ENCODE data around the gene FAM229B.
"Not testable (repeated sequence)": the region's sequence is repeated elsewhere in the genome, so short reads cannot be mapped to it uniquely, and the experiment has no call there.

FAM229B gene

GRCh38 chr6:112044196-112044595 is 43.2 kb upstream of the FAM229B start:
- Histone ChIP-seq H3K4me2 (no peak overlapping the region), H3K4me1 (ENCODE audit: low read depth, poor library complexity, severe bottlenecking) (peaks cover 4% of the 10 kb centered on the region), H3K79me2 (ENCODE audit: insufficient read depth, low read depth) (no peaks in the 10 kb centered on the region), H3K27ac (no peak overlapping the region), H3K27me3 (ENCODE audit: insufficient read depth, low read depth) (no peaks in the 10 kb centered on the region), H3K36me3 (ENCODE audit: insufficient read depth) (no peaks in the 10 kb centered on the region), H3K4me3 (IDR thresholded peaks at IDR 0.05; ENCODE audit: insufficient read depth, low read depth, low read length) (no peak overlapping the region), H4K20me1 (ENCODE audit: insufficient read depth) (no peaks in the 10 kb centered on the region), H2AFZ (ENCODE audit: low read depth) (no peak overlapping the region), H3K9ac (no peak overlapping the region)
- no peak for TF ChIP-seq CTCF (conservative IDR thresholded peaks at IDR 0.05; ENCODE audit: low read depth, low read length)

GRCh38 chr6:112044856-112045255 is 42.5 kb upstream of the FAM229B start:
- Histone ChIP-seq H3K4me3 (IDR thresholded peaks at IDR 0.05; ENCODE audit: insufficient read depth, low read depth, low read length) (no peak overlapping the region), H2AFZ (ENCODE audit: low read depth) (no peak overlapping the region), H3K36me3 (ENCODE audit: insufficient read depth) (no peaks in the 10 kb centered on the region), H3K9ac (no peak overlapping the region), H3K4me1 (ENCODE audit: low read depth, poor library complexity, severe bottlenecking) (peaks cover 4% of the 10 kb centered on the region), H3K79me2 (ENCODE audit: insufficient read depth, low read depth) (no peaks in the 10 kb centered on the region), H3K27me3 (ENCODE audit: insufficient read depth, low read depth) (no peaks in the 10 kb centered on the region), H3K27ac (no peak overlapping the region), H4K20me1 (ENCODE audit: insufficient read depth) (no peaks in the 10 kb centered on the region), H3K4me2 (no peak overlapping the region)
- TF ChIP-seq CTCF (conservative IDR thresholded peaks at IDR 0.05; ENCODE audit: low read depth, low read length): no peak

DNA sequence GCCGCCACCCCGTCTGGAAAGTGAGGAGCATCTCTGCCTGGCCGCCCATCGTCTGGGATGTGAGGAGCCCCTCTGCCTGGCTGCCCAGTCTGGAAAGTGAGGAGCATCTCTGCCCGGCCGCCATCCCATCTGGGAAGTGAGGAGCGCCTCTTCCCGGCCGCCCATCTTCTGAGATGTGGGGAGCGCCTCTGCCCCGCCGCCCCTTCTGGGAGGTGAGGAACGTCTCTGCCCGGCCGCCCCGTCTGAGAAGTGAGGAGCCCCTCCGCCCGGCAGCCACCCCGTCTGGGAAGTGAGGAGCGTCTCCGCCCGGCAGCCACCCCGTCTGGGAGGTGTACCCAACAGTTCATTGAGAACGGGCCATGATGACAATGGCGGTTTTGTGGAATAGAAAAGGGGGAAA is 39.9 kb upstream of the FAM229B start:
- not testable (repeated sequence) for H4K20me1 ChIP-seq (ENCODE audit: insufficient read depth); H3K4me1 ChIP-seq (ENCODE audit: low read depth, poor library complexity, severe bottlenecking); H3K9ac ChIP-seq; H3K4me3 ChIP-seq (IDR thresholded peaks at IDR 0.05; ENCODE audit: insufficient read depth, low read depth, low read length); H3K27ac ChIP-seq; H3K4me2 ChIP-seq; H3K36me3 ChIP-seq (ENCODE audit: insufficient read depth); H3K27me3 ChIP-seq (ENCODE audit: insufficient read depth, low read depth); H2AFZ ChIP-seq (ENCODE audit: low read depth); H3K79me2 ChIP-seq (ENCODE audit: insufficient read depth, low read depth)

DNA sequence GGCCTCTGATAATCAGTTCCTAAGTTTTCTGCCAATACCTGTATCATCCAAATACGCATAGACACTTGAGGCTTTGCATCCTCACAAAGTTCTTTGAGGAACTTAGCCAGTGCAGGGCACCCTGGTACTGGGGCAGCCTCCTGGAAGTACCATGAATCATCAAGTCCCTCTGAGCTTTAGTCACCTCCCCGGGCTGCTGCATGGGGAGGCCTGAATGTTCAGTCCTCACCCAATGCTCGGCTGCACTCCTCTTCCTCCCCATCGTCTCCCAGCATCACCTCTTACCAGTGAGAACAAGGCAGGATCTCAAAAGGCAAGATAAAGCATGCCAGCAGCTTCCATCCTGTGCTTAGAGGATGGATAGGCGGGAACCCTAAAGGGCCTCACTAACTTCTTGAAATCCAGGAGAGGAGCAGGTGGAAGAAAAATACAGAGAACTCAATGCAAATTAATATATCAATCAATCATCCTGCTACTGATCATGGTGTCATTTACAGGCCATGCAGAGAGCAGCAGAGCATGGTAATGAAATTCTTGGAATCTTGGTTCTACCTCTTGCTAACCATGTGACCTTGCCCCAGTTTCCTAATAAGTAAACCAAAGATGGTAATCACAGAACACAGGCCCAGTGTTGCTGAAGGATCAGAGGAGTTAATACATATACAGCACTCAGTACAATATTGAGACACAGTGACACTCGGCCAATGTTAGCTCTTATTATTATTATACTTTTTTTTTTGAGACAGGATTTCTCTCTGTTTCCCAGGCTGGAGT is 38.2 kb upstream of the FAM229B start:
- Histone ChIP-seq H3K79me2 (ENCODE audit: insufficient read depth, low read depth) (no peaks in the 10 kb centered on the region), H4K20me1 (ENCODE audit: insufficient read depth) (no peaks in the 10 kb centered on the region), H3K27ac (no peak overlapping the region), H3K4me3 (IDR thresholded peaks at IDR 0.05; ENCODE audit: insufficient read depth, low read depth, low read length) (no peak overlapping the region), H3K4me2 (no peak overlapping the region), H3K4me1 (ENCODE audit: low read depth, poor library complexity, severe bottlenecking) (no peaks in the 10 kb centered on the region), H3K9ac (no peak overlapping the region), H3K27me3 (ENCODE audit: insufficient read depth, low read depth) (no peaks in the 10 kb centered on the region), H3K36me3 (ENCODE audit: insufficient read depth) (no peaks in the 10 kb centered on the region), H2AFZ (ENCODE audit: low read depth) (no peak overlapping the region)
- TF ChIP-seq CTCF (conservative IDR thresholded peaks at IDR 0.05; ENCODE audit: low read depth, low read length): no peak

DNA sequence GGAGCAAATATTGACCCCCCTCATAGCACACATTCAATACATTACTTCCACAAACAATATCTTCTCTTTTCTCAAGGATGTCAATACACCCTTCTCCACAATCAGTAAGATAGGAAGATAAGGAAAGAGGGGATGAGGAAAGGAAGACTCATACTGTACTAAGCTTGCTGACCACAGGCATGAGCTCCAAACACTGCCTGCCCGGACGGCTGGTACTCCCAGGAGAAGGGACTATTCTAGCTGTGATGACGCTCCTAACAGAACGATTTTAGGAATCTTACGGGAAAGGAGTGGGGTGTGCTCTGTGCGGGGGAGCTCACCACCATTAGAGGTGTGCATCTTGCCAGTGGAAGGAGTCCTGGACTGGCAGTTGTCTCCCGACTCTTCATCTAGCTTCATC is 37.4 kb upstream of the FAM229B start:
- H3K9ac ChIP-seq: no peak overlapping the region
- H3K4me3 ChIP-seq (IDR thresholded peaks at IDR 0.05; ENCODE audit: insufficient read depth, low read depth, low read length): no peak overlapping the region
- H3K4me1 ChIP-seq (ENCODE audit: low read depth, poor library complexity, severe bottlenecking): no peaks in the 10 kb centered on the region
- H4K20me1 ChIP-seq (ENCODE audit: insufficient read depth): no peaks in the 10 kb centered on the region
- no peaks in the 10 kb centered on the region for H3K27me3 ChIP-seq (ENCODE audit: insufficient read depth, low read depth)
- H2AFZ ChIP-seq (ENCODE audit: low read depth): no peak overlapping the region
- H3K27ac ChIP-seq: no peak overlapping the region
- TF ChIP-seq CTCF (conservative IDR thresholded peaks at IDR 0.05; ENCODE audit: low read depth, low read length): no peak
- H3K79me2 ChIP-seq (ENCODE audit: insufficient read depth, low read depth): no peaks in the 10 kb centered on the region
- H3K4me2 ChIP-seq: no peak overlapping the region
- H3K36me3 ChIP-seq (ENCODE audit: insufficient read depth): no peaks in the 10 kb centered on the region

All from KMS-11 (cell line).